Fibroblast of lung (primary cell): ENCODE results near the gene CORO2B. TPM values are rescaled to one million over a fixed set of nuclear protein-coding genes. Genes with fewer than 3 reads are reported as not detected.

Source experiments
- DNase-seq, 2 donors: peaks; one replicate each; pipeline versions ENCODE4 v3.0.0 to v3.0.0-alpha.2; 2010; ENCODE audit warnings: low read depth in 2 of 2
- H2AFZ ChIP-seq: 2 replicates; pipeline ENCODE4 v1.5.1; 2012; ENCODE audit warnings: low read length, control low read depth, inconsistent platforms
- H3K27ac ChIP-seq: 2 replicates; pipeline ENCODE4 v1.5.1; 2011; ENCODE audit warnings: low read length, control low read depth; ENCODE audit not compliant: insufficient read depth
- H3K27me3 ChIP-seq: 2 replicates; pipeline ENCODE4 v1.5.1; 2011; ENCODE audit warnings: mild to moderate bottlenecking, low read length; ENCODE audit not compliant: control insufficient read depth, insufficient read depth
- H3K36me3 ChIP-seq: 2 replicates; pipeline ENCODE4 v1.5.1; 2011; ENCODE audit warnings: low read length; ENCODE audit not compliant: control insufficient read depth, insufficient read depth
- H3K4me1 ChIP-seq: 2 replicates; pipeline ENCODE4 v1.5.1; 2011; ENCODE audit warnings: low read length; ENCODE audit not compliant: control insufficient read depth, insufficient read depth; ENCODE audit errors: extremely low read depth
- H3K4me2 ChIP-seq: 2 replicates; pipeline ENCODE4 v1.5.1; 2011; ENCODE audit warnings: low read length, control low read depth; ENCODE audit not compliant: insufficient read depth; ENCODE audit errors: extremely low read depth
- H3K4me3 ChIP-seq, 4 experiments: fragments of 200-600 bp in 1 of 4; sonication (generic) in 1 of 4; replicated peaks in 1 of 4; 2 replicates each; pipeline ENCODE4 v1.5.1; 2011 to 2016; ENCODE audit warnings: low read length in 4 of 4, low read depth in 3 of 4, mild to moderate bottlenecking in 3 of 4, control low read depth in 2 of 4, inconsistent platforms in 1 of 4, mixed read lengths in 1 of 4; ENCODE audit not compliant: insufficient read depth in 1 of 4; ENCODE audit errors: control extremely low read depth in 1 of 4
- H3K79me2 ChIP-seq: 2 replicates; pipeline ENCODE4 v1.5.1; 2012; ENCODE audit warnings: mild to moderate bottlenecking, low read length, inconsistent platforms; ENCODE audit not compliant: control insufficient read depth, insufficient read depth
- H3K9ac ChIP-seq: 2 replicates; pipeline ENCODE4 v1.5.1; 2011; ENCODE audit warnings: mild to moderate bottlenecking, low read length, control low read depth; ENCODE audit not compliant: insufficient read depth
- H3K9me3 ChIP-seq: 2 replicates; pipeline ENCODE4 v1.5.1; 2012; ENCODE audit warnings: low read depth, low read length; ENCODE audit not compliant: control insufficient read depth, insufficient read depth
- H4K20me1 ChIP-seq: 2 replicates; pipeline ENCODE4 v1.5.1; 2011; ENCODE audit warnings: low read length; ENCODE audit not compliant: control insufficient read depth, insufficient read depth; ENCODE audit errors: extremely low read depth
- CTCF ChIP-seq, 2 donors: IDR thresholded peaks in 1 of 2; conservative IDR thresholded peaks in 1 of 2; 1 replicate in 1 of 2; 2 replicates in 1 of 2; pipeline ENCODE4 v1.5.1; 2011 to 2012; ENCODE audit warnings: low read length in 2 of 2, control low read depth in 1 of 2, inconsistent platforms in 1 of 2, low read depth in 1 of 2, mild to moderate bottlenecking in 1 of 2
- EZH2 ChIP-seq: IDR thresholded peaks from 2 replicates; pipeline ENCODE4 v1.5.1; 2012; ENCODE audit warnings: low read length, control low read depth, mild to moderate bottlenecking; ENCODE audit errors: missing control alignments
- polyA plus RNA-seq, 2 donors: library from polyadenylated mRNA; depleted of rRNA in 1 of 2; stranded (reverse) in 1 of 2; unstranded in 1 of 2; fragments of >200 nt; gene quantifications; 2 replicates each; pipeline ENCODE4 v1.2.1, GENCODE V29; 2011 to 2012; ENCODE audit warnings: missing spikeins in 1 of 2
- total RNA-seq: library from RNA; depleted of rRNA; stranded (reverse); fragments of >200 nt; gene quantifications from 2 replicates; pipeline ENCODE4 v1.2.1, GENCODE V29; 2014

The CORO2B gene
- total and polyA plus RNA-seq, 2 donors (not counting 1 experiment from before 2014, with no cell fraction given), result 17.5 to 25.3 TPM

- no peak overlapping the region for H3K27ac ChIP-seq
- no peak overlapping the region for H3K4me3 ChIP-seq
- H3K79me2 ChIP-seq, result peaks cover 3% of the 10 kb centered on the region
- H3K4me1 ChIP-seq, result no peaks in the 10 kb centered on the region
- TF ChIP-seq EZH2 (no peak), CTCF (conservative IDR thresholded peaks at IDR 0.05 in 1 of 2, IDR thresholded peaks at IDR 0.05 in 1 of 2; ENCODE audit: low read depth in 1 of 2, low read length in 2 of 2) (no peak)
- no peaks in the 10 kb centered on the region for H3K9me3 ChIP-seq
- no peak overlapping the region for H2AFZ ChIP-seq
- no peaks in the 10 kb centered on the region for H3K36me3 ChIP-seq
- DNase-seq, result no peak
- H3K9ac ChIP-seq, result no peak overlapping the region
- no peak overlapping the region for H3K4me2 ChIP-seq
- no peaks in the 10 kb centered on the region for H4K20me1 ChIP-seq
- peaks cover 22% of the 10 kb centered on the region for H3K27me3 ChIP-seq
Measured at GRCh38 chr15:68572921-68573320, 5.9 kb upstream of the CORO2B start.

GRCh38 chr15:68574046-68574445 lies 4.7 kb upstream of the CORO2B start:
- no peaks in the 10 kb centered on the region for H4K20me1 ChIP-seq
- no peak overlapping the region for H3K27ac ChIP-seq
- H3K9me3 ChIP-seq, result no peaks in the 10 kb centered on the region
- no peak overlapping the region for H3K4me2 ChIP-seq
- no peak overlapping the region for H3K9ac ChIP-seq
- H3K27me3 ChIP-seq, result peaks cover 21% of the 10 kb centered on the region
- DNase-seq, result no peak
- H3K36me3 ChIP-seq, result no peaks in the 10 kb centered on the region
- no peak overlapping the region for H3K4me3 ChIP-seq
- peaks cover 9% of the 10 kb centered on the region for H3K79me2 ChIP-seq
- no peak overlapping the region for H2AFZ ChIP-seq
- TF ChIP-seq CTCF (conservative IDR thresholded peaks at IDR 0.05 in 1 of 2, IDR thresholded peaks at IDR 0.05 in 1 of 2; ENCODE audit: low read depth in 1 of 2, low read length in 2 of 2) (no peak), EZH2 (no peak)
- no peaks in the 10 kb centered on the region for H3K4me1 ChIP-seq

- Histone ChIP-seq H3K9ac (no peak overlapping the region), H3K4me3 (no peak overlapping the region), H3K27me3 (peaks cover 16% of the 10 kb centered on the region), H3K79me2 (peaks cover 12% of the 10 kb centered on the region), H3K36me3 (no peaks in the 10 kb centered on the region), H3K4me1 (peaks cover under 1% of the 10 kb centered on the region), H4K20me1 (no peaks in the 10 kb centered on the region), H3K4me2 (no peak overlapping the region), H2AFZ (no peak overlapping the region), H3K27ac (no peak overlapping the region), H3K9me3 (no peaks in the 10 kb centered on the region)
- no peak for TF ChIP-seq CTCF (conservative IDR thresholded peaks at IDR 0.05 in 1 of 2, IDR thresholded peaks at IDR 0.05 in 1 of 2; ENCODE audit: low read depth in 1 of 2, low read length in 2 of 2)
- no peak for TF ChIP-seq EZH2
- no peak for DNase-seq
Measured at GRCh38 chr15:68574629-68575028, 4.2 kb upstream of the CORO2B start.
